A549 (cell line): ENCODE measurements around the gene PCDH9.

Source experiments
- FOSL2 ChIP-seq, 2 experiments: fragments of 450-650 bp in 1 of 2; fragments of >200 bp in 1 of 2; sonication (Bioruptor Twin) in 1 of 2; formaldehyde crosslinking; IDR thresholded peaks; 2 replicates each; pipeline versions ENCODE4 v1.5.0 to v1.6.1; 2016 to 2020; ENCODE audit warnings: mild to moderate bottlenecking in 1 of 2, moderate library complexity in 1 of 2
- HDAC2 ChIP-seq: fragments of 200-600 bp; sonication (generic); IDR thresholded peaks from 2 replicates; pipeline ENCODE4 v1.6.1; 2016
- HOXB13 ChIP-seq: fragments of 250-450 bp; sonication (Bioruptor Pico); IDR thresholded peaks from 2 replicates; pipeline ENCODE4 v1.5.0; 2020; ENCODE audit warnings: low read depth, mild to moderate bottlenecking, moderate library complexity
- JUN ChIP-seq, 2 experiments: fragments of >200 bp; sonication (Bioruptor Twin); formaldehyde crosslinking; IDR thresholded peaks; 2 replicates in 1 of 2; 3 replicates in 1 of 2; pipeline ENCODE4 v1.6.1; 2016 to 2017
- MAFK ChIP-seq: fragments of 450-650 bp; IDR thresholded peaks from 2 replicates; pipeline ENCODE4 v1.6.1; 2014; ENCODE audit not compliant: partially characterized antibody
- POLR2A ChIP-seq: IDR thresholded peaks from 2 replicates; pipeline ENCODE4 v1.6.1; 2012; ENCODE audit warnings: mild to moderate bottlenecking, low read length
- SREBF2 ChIP-seq: fragments of 450-650 bp; IDR thresholded peaks from 2 replicates; pipeline ENCODE4 v1.6.1; 2014; ENCODE audit warnings: mild to moderate bottlenecking, moderate library complexity
- TFCP2L1 ChIP-seq: fragments of 250-450 bp; sonication (Bioruptor Pico); IDR thresholded peaks from 2 replicates; pipeline ENCODE4 v1.5.0; 2021; ENCODE audit warnings: mild to moderate bottlenecking
- ZNF302 ChIP-seq: fragments of 250-450 bp; sonication (Bioruptor Pico); IDR thresholded peaks from 2 replicates; pipeline ENCODE4 v1.9.0; 2021; ENCODE audit warnings: inconsistent platforms, mild to moderate bottlenecking, moderate library complexity
- TF ChIP-seq, protein P1 (sequence below): fragments of 150-350 bp; IDR thresholded peaks from 2 replicates; pipeline ENCODE4 v1.6.1; 2014; ENCODE audit warnings: low read depth, mild to moderate bottlenecking, low read length
- TF ChIP-seq, protein P2 (sequence below): fragments of >200 bp; sonication (Bioruptor Twin); formaldehyde crosslinking; IDR thresholded peaks from 3 replicates; pipeline ENCODE4 v1.5.1; 2016
- TF ChIP-seq, protein P3 (sequence below): IDR thresholded peaks from 2 replicates; pipeline ENCODE4 v1.6.1; 2012
- TF ChIP-seq, protein P4 (sequence below): IDR thresholded peaks from 2 replicates; pipeline ENCODE4 v1.6.1; 2012

DNA sequence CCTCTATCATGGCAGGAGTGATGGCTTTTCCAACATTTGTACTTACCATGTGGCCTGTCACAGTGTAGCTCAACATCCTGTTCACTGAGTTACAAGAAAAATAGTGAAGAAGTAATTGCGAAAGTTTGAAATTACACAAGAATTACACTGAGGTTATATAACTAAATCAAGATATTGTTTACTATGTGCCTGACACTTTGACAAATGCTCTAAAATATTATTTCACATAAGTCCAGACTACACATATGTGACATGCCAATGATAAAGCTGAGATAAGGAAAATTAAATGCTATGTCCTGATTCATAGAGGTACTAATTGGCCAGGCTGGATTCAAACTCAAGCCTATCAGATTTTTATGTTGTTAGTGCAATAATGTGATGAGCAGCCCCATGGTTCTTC, 451.7 kb downstream of the PCDH9 start:
- TF ChIP-seq, protein P1, sequence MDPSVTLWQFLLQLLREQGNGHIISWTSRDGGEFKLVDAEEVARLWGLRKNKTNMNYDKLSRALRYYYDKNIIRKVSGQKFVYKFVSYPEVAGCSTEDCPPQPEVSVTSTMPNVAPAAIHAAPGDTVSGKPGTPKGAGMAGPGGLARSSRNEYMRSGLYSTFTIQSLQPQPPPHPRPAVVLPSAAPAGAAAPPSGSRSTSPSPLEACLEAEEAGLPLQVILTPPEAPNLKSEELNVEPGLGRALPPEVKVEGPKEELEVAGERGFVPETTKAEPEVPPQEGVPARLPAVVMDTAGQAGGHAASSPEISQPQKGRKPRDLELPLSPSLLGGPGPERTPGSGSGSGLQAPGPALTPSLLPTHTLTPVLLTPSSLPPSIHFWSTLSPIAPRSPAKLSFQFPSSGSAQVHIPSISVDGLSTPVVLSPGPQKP: no peak
- TF ChIP-seq, protein P2, sequence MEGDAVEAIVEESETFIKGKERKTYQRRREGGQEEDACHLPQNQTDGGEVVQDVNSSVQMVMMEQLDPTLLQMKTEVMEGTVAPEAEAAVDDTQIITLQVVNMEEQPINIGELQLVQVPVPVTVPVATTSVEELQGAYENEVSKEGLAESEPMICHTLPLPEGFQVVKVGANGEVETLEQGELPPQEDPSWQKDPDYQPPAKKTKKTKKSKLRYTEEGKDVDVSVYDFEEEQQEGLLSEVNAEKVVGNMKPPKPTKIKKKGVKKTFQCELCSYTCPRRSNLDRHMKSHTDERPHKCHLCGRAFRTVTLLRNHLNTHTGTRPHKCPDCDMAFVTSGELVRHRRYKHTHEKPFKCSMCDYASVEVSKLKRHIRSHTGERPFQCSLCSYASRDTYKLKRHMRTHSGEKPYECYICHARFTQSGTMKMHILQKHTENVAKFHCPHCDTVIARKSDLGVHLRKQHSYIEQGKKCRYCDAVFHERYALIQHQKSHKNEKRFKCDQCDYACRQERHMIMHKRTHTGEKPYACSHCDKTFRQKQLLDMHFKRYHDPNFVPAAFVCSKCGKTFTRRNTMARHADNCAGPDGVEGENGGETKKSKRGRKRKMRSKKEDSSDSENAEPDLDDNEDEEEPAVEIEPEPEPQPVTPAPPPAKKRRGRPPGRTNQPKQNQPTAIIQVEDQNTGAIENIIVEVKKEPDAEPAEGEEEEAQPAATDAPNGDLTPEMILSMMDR: no peak
- no peak for TF ChIP-seq POLR2A
- TF ChIP-seq, protein P3, sequence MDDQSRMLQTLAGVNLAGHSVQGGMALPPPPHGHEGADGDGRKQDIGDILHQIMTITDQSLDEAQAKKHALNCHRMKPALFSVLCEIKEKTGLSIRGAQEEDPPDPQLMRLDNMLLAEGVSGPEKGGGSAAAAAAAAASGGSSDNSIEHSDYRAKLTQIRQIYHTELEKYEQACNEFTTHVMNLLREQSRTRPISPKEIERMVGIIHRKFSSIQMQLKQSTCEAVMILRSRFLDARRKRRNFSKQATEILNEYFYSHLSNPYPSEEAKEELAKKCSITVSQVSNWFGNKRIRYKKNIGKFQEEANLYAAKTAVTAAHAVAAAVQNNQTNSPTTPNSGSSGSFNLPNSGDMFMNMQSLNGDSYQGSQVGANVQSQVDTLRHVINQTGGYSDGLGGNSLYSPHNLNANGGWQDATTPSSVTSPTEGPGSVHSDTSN: no peak
- TF ChIP-seq HOXB13 (CRISPR knock-in tag): no peak
- TF ChIP-seq ZNF302: no peak
- no peak for TF ChIP-seq MAFK
- no peak for TF ChIP-seq HDAC2
- TF ChIP-seq TFCP2L1: no peak
- TF ChIP-seq, protein P4, sequence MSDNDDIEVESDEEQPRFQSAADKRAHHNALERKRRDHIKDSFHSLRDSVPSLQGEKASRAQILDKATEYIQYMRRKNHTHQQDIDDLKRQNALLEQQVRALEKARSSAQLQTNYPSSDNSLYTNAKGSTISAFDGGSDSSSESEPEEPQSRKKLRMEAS: no peak
- TF ChIP-seq JUN (IDR thresholded peaks at IDR 0.05): no peak
- TF ChIP-seq FOSL2 (IDR thresholded peaks at IDR 0.05): no peak
- TF ChIP-seq FOSL2 (CRISPR knock-in tag; IDR thresholded peaks at IDR 0.05): no peak
- no peak for TF ChIP-seq SREBF2
